ENCODE results near the gene C12orf57. TPM values are rescaled to one million over a fixed set of nuclear protein-coding genes. Genes with fewer than 3 reads are reported as not detected.

Gene C12orf57
- total and polyA plus RNA-seq, 2 of the 13 experiments (the other 11 are each of a cell fraction or from before 2014, with no cell fraction given) = 84.0 to 287 TPM

- TF ChIP-seq CREB3 (CRISPR knock-in tag; IDR thresholded peaks at IDR 0.05) (no peak), MXD4 (CRISPR knock-in tag; IDR thresholded peaks at IDR 0.05) (no peak), JARID2 (CRISPR knock-in tag; IDR thresholded peaks at IDR 0.05; ENCODE audit: insufficient replicate concordance) (no peak), SYNCRIP (IDR thresholded peaks at IDR 0.05; ENCODE audit: insufficient read depth, low read depth, low read length) (no peak), ZNF724P (CRISPR knock-in tag; IDR thresholded peaks at IDR 0.05; ENCODE audit: borderline replicate concordance) (no peak), ZNF142 (CRISPR knock-in tag; IDR thresholded peaks at IDR 0.05) (no peak), ZZZ3 (CRISPR knock-in tag; IDR thresholded peaks at IDR 0.05; ENCODE audit: borderline replicate concordance) (no peak), HDAC1 (CRISPR knock-in tag; IDR thresholded peaks at IDR 0.05) (no peak), ZNF232 (CRISPR knock-in tag; IDR thresholded peaks at IDR 0.05; ENCODE audit: borderline replicate concordance) (no peak), ZNF224 (CRISPR knock-in tag; IDR thresholded peaks at IDR 0.05) (no peak), ZBTB37 (CRISPR knock-in tag; IDR thresholded peaks at IDR 0.05) (no peak), TCF7L2 (IDR thresholded peaks at IDR 0.05; ENCODE audit: low read depth, low read length) (no peak), ZNF644 (CRISPR knock-in tag; IDR thresholded peaks at IDR 0.05; ENCODE audit: low read depth) (no peak), ZNF83 (CRISPR knock-in tag; IDR thresholded peaks at IDR 0.05; ENCODE audit: borderline replicate concordance) (no peak), SMARCC2 (IDR thresholded peaks at IDR 0.05) (no peak), PCBP1 (IDR thresholded peaks at IDR 0.05; ENCODE audit: borderline replicate concordance, low read depth, low read length) (0 out of 2 replicates have a peak, but pooled peaks have one; percentile 43), POLR2AphosphoS5 (IDR thresholded peaks at IDR 0.05; ENCODE audit: low read depth, low read length) (no peak), MXD1 (CRISPR knock-in tag; IDR thresholded peaks at IDR 0.05) (peak; percentile 60; the same call in 1 of the 2 replicates), AGO2 (optimal IDR thresholded peaks at IDR 0.05; ENCODE audit: low read depth, low read length) (peak; percentile 46), EP300 (IDR thresholded peaks at IDR 0.05; ENCODE audit: low read depth in 2 of 2, low read length in 2 of 2) (no peak), EP300 (CRISPR knock-in tag; IDR thresholded peaks at IDR 0.05; ENCODE audit: borderline replicate concordance) (no peak), NCOA5 (CRISPR knock-in tag; IDR thresholded peaks at IDR 0.05) (no peak)
These were observed 18.6 kb downstream of the C12orf57 start (continued) for GRCh38 chr12:6962285-6963015.
